ENCODE data around the gene GAB2.

DNA sequence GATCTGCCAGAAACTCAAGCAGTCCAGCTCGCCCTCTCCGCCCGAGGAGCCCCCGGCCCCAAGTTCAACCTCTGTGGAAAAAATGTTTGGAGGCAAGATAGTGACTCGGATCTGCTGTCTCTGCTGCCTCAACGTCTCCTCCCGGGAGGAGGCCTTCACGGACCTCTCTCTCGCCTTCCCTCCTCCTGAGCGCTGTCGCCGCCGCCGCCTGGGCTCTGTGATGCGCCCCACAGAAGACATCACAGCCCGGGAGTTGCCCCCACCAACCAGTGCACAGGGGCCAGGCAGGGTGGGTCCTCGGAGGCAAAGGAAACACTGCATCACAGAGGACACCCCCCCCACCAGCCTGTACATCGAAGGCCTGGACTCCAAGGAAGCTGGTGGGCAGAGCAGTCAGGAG is 208.1 kb downstream of the GAB2 start:
- TF ChIP-seq, protein P1, sequence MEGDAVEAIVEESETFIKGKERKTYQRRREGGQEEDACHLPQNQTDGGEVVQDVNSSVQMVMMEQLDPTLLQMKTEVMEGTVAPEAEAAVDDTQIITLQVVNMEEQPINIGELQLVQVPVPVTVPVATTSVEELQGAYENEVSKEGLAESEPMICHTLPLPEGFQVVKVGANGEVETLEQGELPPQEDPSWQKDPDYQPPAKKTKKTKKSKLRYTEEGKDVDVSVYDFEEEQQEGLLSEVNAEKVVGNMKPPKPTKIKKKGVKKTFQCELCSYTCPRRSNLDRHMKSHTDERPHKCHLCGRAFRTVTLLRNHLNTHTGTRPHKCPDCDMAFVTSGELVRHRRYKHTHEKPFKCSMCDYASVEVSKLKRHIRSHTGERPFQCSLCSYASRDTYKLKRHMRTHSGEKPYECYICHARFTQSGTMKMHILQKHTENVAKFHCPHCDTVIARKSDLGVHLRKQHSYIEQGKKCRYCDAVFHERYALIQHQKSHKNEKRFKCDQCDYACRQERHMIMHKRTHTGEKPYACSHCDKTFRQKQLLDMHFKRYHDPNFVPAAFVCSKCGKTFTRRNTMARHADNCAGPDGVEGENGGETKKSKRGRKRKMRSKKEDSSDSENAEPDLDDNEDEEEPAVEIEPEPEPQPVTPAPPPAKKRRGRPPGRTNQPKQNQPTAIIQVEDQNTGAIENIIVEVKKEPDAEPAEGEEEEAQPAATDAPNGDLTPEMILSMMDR (IDR thresholded peaks at IDR 0.05): no peak
- no peak for TF ChIP-seq POLR2A (IDR thresholded peaks at IDR 0.05)
